Measurements from ENCODE around the gene TFAP2E. TPM values are rescaled to one million over a fixed set of nuclear protein-coding genes. Genes with fewer than 3 reads are reported as not detected.

TFAP2E gene
- total RNA-seq, 1 experiment from 2014 or later = 0.72 TPM

DNA sequence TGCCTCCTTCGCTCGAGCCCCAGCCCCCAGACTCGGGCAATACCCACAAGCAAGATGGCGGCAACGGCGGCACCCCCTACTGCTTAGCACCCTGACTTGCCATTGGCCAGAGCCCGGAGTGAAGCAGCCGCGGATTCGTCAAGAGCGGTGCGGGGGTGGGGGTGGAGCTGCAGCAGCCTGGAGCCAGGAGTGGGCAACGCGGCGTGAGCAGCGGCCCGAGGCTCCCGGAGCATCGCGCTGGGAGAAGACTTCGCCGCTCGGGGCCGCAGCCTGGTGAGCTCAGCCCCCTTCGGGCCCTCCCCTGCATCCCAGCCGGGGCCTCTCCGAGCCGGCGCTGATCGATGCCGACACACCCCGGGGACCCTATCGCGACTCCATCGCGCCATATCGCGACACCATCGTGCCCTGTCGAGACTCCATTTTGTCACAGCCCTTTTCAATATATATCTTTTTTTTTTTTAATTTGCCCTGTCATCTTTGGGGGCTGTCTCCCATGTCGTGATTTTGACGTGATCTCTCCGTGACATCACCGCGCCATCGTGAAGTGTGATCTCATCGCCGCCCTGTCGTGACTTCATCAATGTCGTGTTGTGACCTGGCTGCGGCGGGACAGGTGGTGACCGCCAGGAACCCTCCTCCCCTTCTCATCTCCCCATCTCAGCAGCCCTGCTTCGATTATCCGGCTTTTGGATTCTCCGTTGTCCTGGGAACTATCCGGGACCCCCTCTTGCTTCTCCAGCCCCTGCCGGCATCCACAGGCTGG, 15.3 kb upstream of the TFAP2E start, which contains the start of gene NCDN:
Gene NCDN, plus strand, starts transcription at position 189 of the 763 bp plus-strand sequence. Its CDS starts 392 bp downstream, at position 581.
- Histone ChIP-seq H3F3A (ENCODE audit: insufficient read depth, low read depth) (0 out of 2 replicates have a peak, but pooled peaks cover 3% of the 10 kb centered on the region), H3K9me3 (ENCODE audit: insufficient read depth, low read depth) (no peaks in the 10 kb centered on the region), H3K4me3 (peak within 1 kb of the TSS; percentile 64), H3K27ac (peak within 1 kb of the TSS; percentile 92), H3K4me1 (replicated peaks; ENCODE audit: insufficient read depth) (peaks cover 10% of the 10 kb centered on the region), H2AFZ (peak within 1 kb of the TSS; percentile 84), H4K20me1 (ENCODE audit: insufficient read depth) (peaks cover 16% of the 10 kb centered on the region; the same call in 1 of the 2 replicates), H3K36me3 (ENCODE audit: low read depth) (0 out of 2 replicates have a peak, but pooled peaks cover 9% of the 10 kb centered on the region), H3K4me2 (peak within 1 kb of the TSS; percentile 82), H3K79me2 (ENCODE audit: low read depth) (peaks cover 42% of the 10 kb centered on the region), H3K27me3 (ENCODE audit: insufficient read depth, low read depth) (no peaks in the 10 kb centered on the region), H3K9me2 (ENCODE audit: insufficient read depth) (no peaks in the 10 kb centered on the region)
- BruUV-seq (replicated peaks) = no TSS peak
- intact Hi-C loops (cut with micrococcal nuclease; ENCODE audit: unreplicated experiment) = loop anchor here (2.0 to 5.0 kb wide), 2 partner anchors 365 to 699 kb away; partner anchors contain the start of genes SFPQ and SMIM12
- TF ChIP-seq, protein P1, sequence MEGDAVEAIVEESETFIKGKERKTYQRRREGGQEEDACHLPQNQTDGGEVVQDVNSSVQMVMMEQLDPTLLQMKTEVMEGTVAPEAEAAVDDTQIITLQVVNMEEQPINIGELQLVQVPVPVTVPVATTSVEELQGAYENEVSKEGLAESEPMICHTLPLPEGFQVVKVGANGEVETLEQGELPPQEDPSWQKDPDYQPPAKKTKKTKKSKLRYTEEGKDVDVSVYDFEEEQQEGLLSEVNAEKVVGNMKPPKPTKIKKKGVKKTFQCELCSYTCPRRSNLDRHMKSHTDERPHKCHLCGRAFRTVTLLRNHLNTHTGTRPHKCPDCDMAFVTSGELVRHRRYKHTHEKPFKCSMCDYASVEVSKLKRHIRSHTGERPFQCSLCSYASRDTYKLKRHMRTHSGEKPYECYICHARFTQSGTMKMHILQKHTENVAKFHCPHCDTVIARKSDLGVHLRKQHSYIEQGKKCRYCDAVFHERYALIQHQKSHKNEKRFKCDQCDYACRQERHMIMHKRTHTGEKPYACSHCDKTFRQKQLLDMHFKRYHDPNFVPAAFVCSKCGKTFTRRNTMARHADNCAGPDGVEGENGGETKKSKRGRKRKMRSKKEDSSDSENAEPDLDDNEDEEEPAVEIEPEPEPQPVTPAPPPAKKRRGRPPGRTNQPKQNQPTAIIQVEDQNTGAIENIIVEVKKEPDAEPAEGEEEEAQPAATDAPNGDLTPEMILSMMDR (conservative IDR thresholded peaks at IDR 0.05) = no peak
- TF ChIP-seq EZH2 (IDR thresholded peaks at IDR 0.05; ENCODE audit: low read depth) = no peak
- CTCF ChIA-PET = interaction anchor here (0.7 to 2.1 kb wide), 3 partner anchors 38 to 158 kb away, joined by 3 to 9 read pairs (median 4); no protein-coding TSS in a partner anchor
- DNase-seq = peak; percentile 92 to 99
- POLR2A ChIA-PET (ENCODE audit: unreplicated experiment) = interaction anchor here (0.6 kb wide), 2 partner anchors 721 to 776 kb away, joined by 3 read pairs; no protein-coding TSS in a partner anchor

DNA sequence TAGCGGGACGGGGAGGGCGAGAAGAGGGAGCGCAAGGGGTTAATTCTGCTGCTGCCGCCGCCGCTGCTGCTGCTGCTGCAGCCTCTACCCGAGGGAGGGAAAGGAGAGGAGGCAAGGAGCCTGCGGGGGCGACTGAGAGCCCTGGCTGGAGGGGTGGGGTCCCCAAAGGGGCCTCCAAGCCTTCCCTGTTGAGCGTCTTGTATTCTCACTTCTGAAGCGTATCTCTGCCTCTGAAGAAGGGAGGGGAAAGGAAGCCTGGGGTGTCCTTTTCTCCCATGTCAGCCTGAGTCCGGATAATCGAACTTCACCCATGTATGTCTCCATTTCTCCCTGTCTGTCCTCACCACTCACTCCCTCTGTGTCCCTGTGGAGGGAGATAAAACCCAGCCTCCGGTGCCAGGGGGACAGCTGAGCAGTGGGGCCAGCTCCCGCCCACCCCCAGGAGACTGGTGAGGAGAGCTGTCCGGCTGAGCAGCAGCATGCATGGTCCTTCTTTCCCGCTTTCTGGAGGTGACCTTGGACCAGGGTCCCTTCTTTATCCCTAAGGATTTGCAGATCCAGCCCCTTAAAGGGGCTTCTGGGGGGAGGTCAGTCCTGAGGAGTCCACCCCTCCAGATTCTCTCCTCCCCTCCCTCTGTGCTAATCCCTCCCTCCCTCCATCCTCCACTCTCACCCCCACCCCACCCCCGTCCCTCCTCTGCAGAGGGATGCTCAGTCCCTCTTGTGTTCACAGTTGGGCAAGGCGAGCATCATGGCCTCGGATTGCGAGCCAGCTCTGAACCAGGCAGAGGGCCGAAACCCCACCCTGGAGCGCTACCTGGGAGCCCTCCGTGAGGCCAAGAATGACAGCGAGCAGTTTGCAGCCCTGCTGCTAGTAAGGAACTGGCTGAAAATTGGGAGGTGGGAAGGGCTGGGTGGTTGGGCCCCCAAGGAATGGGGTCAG, 14.5 kb upstream of the TFAP2E start:
- no peaks in the 10 kb centered on the region for H3K9me2 ChIP-seq (ENCODE audit: insufficient read depth)
- no peak for DNase-seq
- 0 out of 2 replicates have a peak, but pooled peaks cover 3% of the 10 kb centered on the region for H3K36me3 ChIP-seq (ENCODE audit: low read depth)
- CTCF ChIA-PET = interaction anchor here (0.7 to 1.5 kb wide), 2 partner anchors 10 to 157 kb away, joined by 4 read pairs; no protein-coding TSS in a partner anchor
- POLR2A ChIA-PET (ENCODE audit: unreplicated experiment) = no interaction called here
- H3K79me2 ChIP-seq (ENCODE audit: low read depth) = peaks cover 42% of the 10 kb centered on the region
- peak overlapping the region; percentile 82 for H3K4me2 ChIP-seq
- TSS peak; percentile 76 for BruUV-seq (replicated peaks)
- no peaks in the 10 kb centered on the region for H3K9me3 ChIP-seq (ENCODE audit: insufficient read depth, low read depth)
- TF ChIP-seq, protein P1 (conservative IDR thresholded peaks at IDR 0.05) = no peak
- TF ChIP-seq EZH2 (IDR thresholded peaks at IDR 0.05; ENCODE audit: low read depth) = no peak
- H4K20me1 ChIP-seq (ENCODE audit: insufficient read depth) = peaks cover 16% of the 10 kb centered on the region; the same call in 1 of the 2 replicates
- H3K27me3 ChIP-seq (ENCODE audit: insufficient read depth, low read depth) = no peaks in the 10 kb centered on the region
- peak overlapping the region; percentile 84 for H2AFZ ChIP-seq
- intact Hi-C loops (cut with micrococcal nuclease; ENCODE audit: unreplicated experiment) = loop anchor here (5.0 kb wide), 1 partner anchor 366 kb away; the partner anchor contains the start of gene SFPQ
- peaks cover 6% of the 10 kb centered on the region; the same call in 1 of the 2 replicates for H3F3A ChIP-seq (ENCODE audit: insufficient read depth, low read depth)
- peaks cover 10% of the 10 kb centered on the region for H3K4me1 ChIP-seq (replicated peaks; ENCODE audit: insufficient read depth)
- H3K27ac ChIP-seq = 0 out of 2 replicates have a peak overlapping the region, but pooled peaks have one; percentile 92
- H3K4me3 ChIP-seq = peak overlapping the region; percentile 64

Measured in PC-9 (cell line).